ENCODE data around the gene UGT1A5. TPM values are rescaled to one million over a fixed set of nuclear protein-coding genes. Genes with fewer than 3 reads are reported as not detected.

UGT1A5 gene
- total RNA-seq, 1 experiment from 2014 or later = not detected

DNA sequence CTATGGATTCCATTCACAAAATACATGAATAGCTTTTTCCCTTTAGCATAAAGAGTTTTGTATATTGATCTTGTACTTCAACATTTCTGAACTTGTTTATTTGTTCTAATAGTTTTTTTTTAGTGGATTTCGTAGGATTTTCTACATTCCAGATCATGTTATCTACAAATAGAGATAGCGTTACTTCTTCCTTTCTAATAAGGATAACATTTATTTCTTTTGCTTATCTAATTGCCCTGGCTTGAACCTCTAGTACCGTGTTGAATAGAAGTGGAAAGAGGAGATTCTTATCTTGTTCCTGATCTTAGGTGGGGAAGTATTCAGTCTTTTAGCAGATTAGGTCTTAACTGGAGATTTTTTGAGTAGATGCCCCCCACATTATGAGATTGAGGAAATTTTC is 10.5 kb upstream of the UGT1A5 start:
- ChIA-PET POLR2A (no interaction called here), CTCF (no interaction called here), RAD21 (ENCODE audit: low non-redundant PET in 1 of 2, low total read pairs in 2 of 2, uncharacterized antibody in 2 of 2, unreplicated experiment in 2 of 2) (no interaction called here)
- no peaks in the 10 kb centered on the region for H3K27me3 ChIP-seq (ENCODE audit: insufficient read depth, low read length)
- no peaks in the 10 kb centered on the region for H3K9me3 ChIP-seq (ENCODE audit: control insufficient read depth in 1 of 2, insufficient read depth in 1 of 2, low read depth in 1 of 2, low read length in 2 of 2)
- DNase-seq (ENCODE audit: low read depth, low spot score) (no peak), ATAC-seq (no peak)
- TF ChIP-seq MAX (IDR thresholded peaks at IDR 0.05) (no peak), ZNF274 (IDR thresholded peaks at IDR 0.05; ENCODE audit: low read depth, low read length) (no peak), RAD21 (IDR thresholded peaks at IDR 0.05; ENCODE audit: low read depth) (no peak), CBX3 (IDR thresholded peaks at IDR 0.05; ENCODE audit: low read depth) (no peak), TCF7L2 (IDR thresholded peaks at IDR 0.05; ENCODE audit: borderline replicate concordance, extremely low read depth, insufficient read depth, insufficient read length) (no peak), POLR2A (IDR thresholded peaks at IDR 0.05; ENCODE audit: borderline replicate concordance, extremely low read depth, insufficient read depth, insufficient read length) (no peak), EGR1 (IDR thresholded peaks at IDR 0.05; ENCODE audit: low read depth) (no peak), ATF3 (IDR thresholded peaks at IDR 0.05) (no peak), SIN3A (IDR thresholded peaks at IDR 0.05; ENCODE audit: low read depth) (no peak), YY1 (IDR thresholded peaks at IDR 0.05; ENCODE audit: extremely low read depth, insufficient replicate concordance, low read depth, low read length) (no peak), FOSL1 (IDR thresholded peaks at IDR 0.05; ENCODE audit: low read depth) (no peak), EZH2phosphoT487 (IDR thresholded peaks at IDR 0.05; ENCODE audit: borderline replicate concordance) (no peak), CEBPB (IDR thresholded peaks at IDR 0.05; ENCODE audit: low read depth) (no peak), EZH2 (IDR thresholded peaks at IDR 0.05) (no peak), POLR2AphosphoS5 (IDR thresholded peaks at IDR 0.05; ENCODE audit: low read depth, low read length) (no peak)
- TF ChIP-seq, protein P1, sequence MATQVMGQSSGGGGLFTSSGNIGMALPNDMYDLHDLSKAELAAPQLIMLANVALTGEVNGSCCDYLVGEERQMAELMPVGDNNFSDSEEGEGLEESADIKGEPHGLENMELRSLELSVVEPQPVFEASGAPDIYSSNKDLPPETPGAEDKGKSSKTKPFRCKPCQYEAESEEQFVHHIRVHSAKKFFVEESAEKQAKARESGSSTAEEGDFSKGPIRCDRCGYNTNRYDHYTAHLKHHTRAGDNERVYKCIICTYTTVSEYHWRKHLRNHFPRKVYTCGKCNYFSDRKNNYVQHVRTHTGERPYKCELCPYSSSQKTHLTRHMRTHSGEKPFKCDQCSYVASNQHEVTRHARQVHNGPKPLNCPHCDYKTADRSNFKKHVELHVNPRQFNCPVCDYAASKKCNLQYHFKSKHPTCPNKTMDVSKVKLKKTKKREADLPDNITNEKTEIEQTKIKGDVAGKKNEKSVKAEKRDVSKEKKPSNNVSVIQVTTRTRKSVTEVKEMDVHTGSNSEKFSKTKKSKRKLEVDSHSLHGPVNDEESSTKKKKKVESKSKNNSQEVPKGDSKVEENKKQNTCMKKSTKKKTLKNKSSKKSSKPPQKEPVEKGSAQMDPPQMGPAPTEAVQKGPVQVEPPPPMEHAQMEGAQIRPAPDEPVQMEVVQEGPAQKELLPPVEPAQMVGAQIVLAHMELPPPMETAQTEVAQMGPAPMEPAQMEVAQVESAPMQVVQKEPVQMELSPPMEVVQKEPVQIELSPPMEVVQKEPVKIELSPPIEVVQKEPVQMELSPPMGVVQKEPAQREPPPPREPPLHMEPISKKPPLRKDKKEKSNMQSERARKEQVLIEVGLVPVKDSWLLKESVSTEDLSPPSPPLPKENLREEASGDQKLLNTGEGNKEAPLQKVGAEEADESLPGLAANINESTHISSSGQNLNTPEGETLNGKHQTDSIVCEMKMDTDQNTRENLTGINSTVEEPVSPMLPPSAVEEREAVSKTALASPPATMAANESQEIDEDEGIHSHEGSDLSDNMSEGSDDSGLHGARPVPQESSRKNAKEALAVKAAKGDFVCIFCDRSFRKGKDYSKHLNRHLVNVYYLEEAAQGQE (IDR thresholded peaks at IDR 0.05; ENCODE audit: low read depth) = no peak
- H2AFZ ChIP-seq (ENCODE audit: low read depth, low read length, poor library complexity, severe bottlenecking) = no peak overlapping the region
- H3K36me3 ChIP-seq (ENCODE audit: control insufficient read depth in 1 of 2, insufficient read depth in 2 of 2, low read length in 2 of 2) = no peaks in the 10 kb centered on the region
- H4K20me1 ChIP-seq (ENCODE audit: insufficient read depth) = no peaks in the 10 kb centered on the region
- no peak overlapping the region for H3K4me3 ChIP-seq (replicated peaks in 1 of 2; ENCODE audit: low read depth in 1 of 2, low read length in 2 of 2)
- no TSS peak for BruUV-seq (replicated peaks)
- no peak overlapping the region for H3K27ac ChIP-seq (ENCODE audit: low read depth, low read length)
- H3K4me1 ChIP-seq (ENCODE audit: control insufficient read depth in 1 of 2, insufficient read depth in 2 of 2, low read length in 2 of 2) = no peaks in the 10 kb centered on the region
- H3K79me2 ChIP-seq (ENCODE audit: insufficient read depth, low read length) = no peaks in the 10 kb centered on the region
- H3K9me2 ChIP-seq (ENCODE audit: insufficient read depth) = no peaks in the 10 kb centered on the region
- no peak overlapping the region for H3K4me2 ChIP-seq (ENCODE audit: low read length)
- H3K9ac ChIP-seq (ENCODE audit: low read length) = no peak overlapping the region
- intact Hi-C loops (cut with micrococcal nuclease) = no loop called here

Data from HCT116 (cell line).